Right atrium auricular region (tissue), 2 donors: ENCODE data around the gene NINL. TPM values are rescaled to one million over a fixed set of nuclear protein-coding genes. Genes with fewer than 3 reads are reported as not detected.

Experiments
- DNase-seq: peaks from one replicate; pipeline ENCODE4 v3.0.0-alpha.2; 2019; ENCODE audit warnings: low spot score
- H3K27ac ChIP-seq, 2 donors: fragments of 200-600 bp; sonication (generic); 1 replicate in 1 of 2; 2 replicates in 1 of 2; pipeline ENCODE4 v1.5.1; 2016 to 2019
- H3K27me3 ChIP-seq, 2 donors: fragments of 200-600 bp; sonication (generic); one replicate each; pipeline versions ENCODE4 v1.5.1 to v1.6.0; 2017 to 2019
- H3K36me3 ChIP-seq: fragments of 200-600 bp; sonication (generic); one replicate; pipeline ENCODE4 v1.5.1; 2016
- H3K4me1 ChIP-seq, 2 donors: fragments of 200-600 bp; sonication (generic); one replicate each; pipeline versions ENCODE4 v1.5.1 to v1.6.0; 2017 to 2019
- H3K4me3 ChIP-seq, 2 donors: fragments of 200-600 bp; sonication (generic); 1 replicate in 1 of 2; 2 replicates in 1 of 2; pipeline ENCODE4 v1.5.1; 2017 to 2019; ENCODE audit warnings: mild to moderate bottlenecking in 1 of 2, moderate library complexity in 1 of 2
- H3K9me3 ChIP-seq, 2 donors: fragments of 200-600 bp; sonication (generic); one replicate each; pipeline ENCODE4 v1.5.1; 2019
- CTCF ChIP-seq, 2 donors: fragments of 200-600 bp; sonication (generic); IDR thresholded peaks; one replicate each; pipeline ENCODE4 v1.5.1; 2019; ENCODE audit warnings: antibody characterized with exemption in 2 of 2
- total RNA-seq, 2 donors: library from RNA; depleted of rRNA; stranded (reverse); fragments of >200 nt; gene quantifications; one replicate each; pipeline ENCODE4 v1.1.0, GENCODE V29; 2016

NINL gene
- total RNA-seq, 2 donors from 2014 or later, result 3.7 to 4.8 TPM

- no peak for DNase-seq
- Histone ChIP-seq H3K4me1 (peaks cover 0 to 5% of the 10 kb centered on the region in 2 donors), H3K27me3 (no peaks in the 10 kb centered on the region), H3K36me3 (no peaks in the 10 kb centered on the region), H3K27ac (no peak overlapping the region), H3K4me3 (no peak overlapping the region), H3K9me3 (no peaks in the 10 kb centered on the region)
- no peak for TF ChIP-seq CTCF (IDR thresholded peaks at IDR 0.05)
These were observed 94.5 kb downstream of the NINL start for GRCh38 chr20:25490656-25491445.

- H3K36me3 ChIP-seq, result no peaks in the 10 kb centered on the region
- TF ChIP-seq CTCF (IDR thresholded peaks at IDR 0.05), result no peak
- H3K4me3 ChIP-seq, result no peak overlapping the region
- H3K27me3 ChIP-seq, result no peaks in the 10 kb centered on the region
- H3K27ac ChIP-seq, result no peak overlapping the region
- no peaks in the 10 kb centered on the region for H3K9me3 ChIP-seq
- H3K4me1 ChIP-seq, result peaks cover 0 to 5% of the 10 kb centered on the region in 2 donors
- no peak for DNase-seq
These were observed 96.0 kb downstream of the NINL start for GRCh38 chr20:25489221-25489871.

- Histone ChIP-seq H3K27me3 (no peaks in the 10 kb centered on the region), H3K27ac (no peak overlapping the region), H3K4me3 (no peak overlapping the region), H3K4me1 (peaks cover 0 to 5% of the 10 kb centered on the region in 2 donors), H3K9me3 (no peaks in the 10 kb centered on the region), H3K36me3 (no peaks in the 10 kb centered on the region)
- DNase-seq, result no peak
- TF ChIP-seq CTCF (IDR thresholded peaks at IDR 0.05), result no peak
These were observed 97.4 kb downstream of the NINL start for GRCh38 chr20:25487975-25488374.

- H3K4me3 ChIP-seq, result no peak overlapping the region
- TF ChIP-seq CTCF (IDR thresholded peaks at IDR 0.05), result no peak
- H3K27ac ChIP-seq, result no peak overlapping the region
- no peaks in the 10 kb centered on the region for H3K36me3 ChIP-seq
- no peaks in the 10 kb centered on the region for H3K27me3 ChIP-seq
- DNase-seq, result no peak
- H3K9me3 ChIP-seq, result no peaks in the 10 kb centered on the region
- H3K4me1 ChIP-seq, result peaks cover 0 to 5% of the 10 kb centered on the region in 2 donors
These were observed 98.0 kb downstream of the NINL start for GRCh38 chr20:25487306-25487705.

GRCh38 chr20:25486377-25486776, 99.0 kb downstream of the NINL start:
- Histone ChIP-seq H3K4me3 (no peak overlapping the region), H3K9me3 (no peaks in the 10 kb centered on the region), H3K36me3 (peaks cover 3% of the 10 kb centered on the region), H3K27ac (no peak overlapping the region), H3K4me1 (peaks cover 0 to 5% of the 10 kb centered on the region in 2 donors), H3K27me3 (no peaks in the 10 kb centered on the region)
- no peak for DNase-seq
- no peak for TF ChIP-seq CTCF (IDR thresholded peaks at IDR 0.05)
